Breast epithelium (tissue), 4 donors: ENCODE results near the gene HTT. TPM values are rescaled to one million over a fixed set of nuclear protein-coding genes. Genes with fewer than 3 reads are reported as not detected.

Source experiments
- DNase-seq, 2 donors: peaks; one replicate each; pipeline ENCODE4 v3.0.0-alpha.2; 2019; ENCODE audit warnings: low spot score in 2 of 2
- H3K27ac ChIP-seq, 2 donors: fragments of 200-600 bp; sonication (generic) in 1 of 2; one replicate each; pipeline ENCODE4 v1.5.1; 2016 to 2019; ENCODE audit warnings: mild to moderate bottlenecking in 1 of 2
- H3K27me3 ChIP-seq, 2 donors: fragments of 200-600 bp; sonication (generic) in 1 of 2; one replicate each; pipeline versions ENCODE4 v1.5.1 to v1.6.0; 2017 to 2019; ENCODE audit warnings: control low read depth in 1 of 2, mild to moderate bottlenecking in 1 of 2
- H3K36me3 ChIP-seq: fragments of 200-600 bp; one replicate; pipeline ENCODE4 v1.5.1; 2019
- H3K4me1 ChIP-seq, 2 donors: fragments of 200-600 bp; sonication (generic); one replicate each; pipeline ENCODE4 v1.5.1; 2016 to 2019; ENCODE audit warnings: control low read depth in 1 of 2
- H3K4me3 ChIP-seq, 3 donors: fragments of 200-600 bp; sonication (generic); 1 replicate in 2 of 3; 2 replicates in 1 of 3; pipeline ENCODE4 v1.5.1; 2016 to 2019; ENCODE audit warnings: mild to moderate bottlenecking in 3 of 3, moderate library complexity in 2 of 3
- H3K9me3 ChIP-seq, 2 donors: fragments of 200-600 bp; sonication (generic) in 1 of 2; one replicate each; pipeline ENCODE4 v1.5.1; 2016 to 2019; ENCODE audit warnings: control low read depth in 1 of 2
- POLR2A ChIP-seq: fragments of 450-650 bp; IDR thresholded peaks from one replicate; pipeline ENCODE4 v1.6.1; 2016; ENCODE audit warnings: antibody characterized with exemption, mild to moderate bottlenecking, moderate library complexity
- POLR2AphosphoS5 ChIP-seq, 3 donors: sonication (generic); formaldehyde crosslinking; IDR thresholded peaks; one replicate each; pipeline ENCODE4 v1.6.1; 2017; ENCODE audit warnings: antibody characterized with exemption in 3 of 3
- intact Hi-C: fragments of 100-400 bp; cut with DNase I; formaldehyde crosslinking; loops from one replicate; pipeline ENCODE4 v1.15.1; 2023; ENCODE audit warnings: low total_unique reads
- total RNA-seq, 3 donors: library from RNA; depleted of rRNA; stranded (reverse); fragments of >200 nt; gene quantifications; one replicate each; pipeline ENCODE4 v1.1.0, GENCODE V29; 2016
- TF ChIP-seq, protein P1 (sequence below), 3 donors: fragments of 450-650 bp; IDR thresholded peaks; one replicate each; pipeline ENCODE4 v1.5.1; 2016 to 2017; ENCODE audit warnings: antibody characterized with exemption in 3 of 3, mild to moderate bottlenecking in 3 of 3, moderate library complexity in 3 of 3

HTT gene
- total RNA-seq, 3 donors from 2014 or later, result 53.8 to 71.1 (median 55.1) TPM

- H3K36me3 ChIP-seq, result no peaks in the 10 kb centered on the region
- H3K4me1 ChIP-seq, result no peaks in the 10 kb centered on the region
- DNase-seq, result no peak
- intact Hi-C loops, result no loop called here
- no peak overlapping the region for H3K27ac ChIP-seq
- no peaks in the 10 kb centered on the region for H3K9me3 ChIP-seq
- H3K27me3 ChIP-seq, result no peaks in the 10 kb centered on the region
- no peak overlapping the region for H3K4me3 ChIP-seq
- TF ChIP-seq POLR2A (no peak), POLR2AphosphoS5 (IDR thresholded peaks at IDR 0.05) (no peak)
- TF ChIP-seq, protein P1, sequence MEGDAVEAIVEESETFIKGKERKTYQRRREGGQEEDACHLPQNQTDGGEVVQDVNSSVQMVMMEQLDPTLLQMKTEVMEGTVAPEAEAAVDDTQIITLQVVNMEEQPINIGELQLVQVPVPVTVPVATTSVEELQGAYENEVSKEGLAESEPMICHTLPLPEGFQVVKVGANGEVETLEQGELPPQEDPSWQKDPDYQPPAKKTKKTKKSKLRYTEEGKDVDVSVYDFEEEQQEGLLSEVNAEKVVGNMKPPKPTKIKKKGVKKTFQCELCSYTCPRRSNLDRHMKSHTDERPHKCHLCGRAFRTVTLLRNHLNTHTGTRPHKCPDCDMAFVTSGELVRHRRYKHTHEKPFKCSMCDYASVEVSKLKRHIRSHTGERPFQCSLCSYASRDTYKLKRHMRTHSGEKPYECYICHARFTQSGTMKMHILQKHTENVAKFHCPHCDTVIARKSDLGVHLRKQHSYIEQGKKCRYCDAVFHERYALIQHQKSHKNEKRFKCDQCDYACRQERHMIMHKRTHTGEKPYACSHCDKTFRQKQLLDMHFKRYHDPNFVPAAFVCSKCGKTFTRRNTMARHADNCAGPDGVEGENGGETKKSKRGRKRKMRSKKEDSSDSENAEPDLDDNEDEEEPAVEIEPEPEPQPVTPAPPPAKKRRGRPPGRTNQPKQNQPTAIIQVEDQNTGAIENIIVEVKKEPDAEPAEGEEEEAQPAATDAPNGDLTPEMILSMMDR (IDR thresholded peaks at IDR 0.05), result no peak
Observed at GRCh38 chr4:3250438-3250955, 176.0 kb downstream of the HTT start.

- no peaks in the 10 kb centered on the region for H3K36me3 ChIP-seq
- TF ChIP-seq POLR2AphosphoS5 (IDR thresholded peaks at IDR 0.05), result no peak
- no peak for TF ChIP-seq POLR2A
- TF ChIP-seq, protein P1 (IDR thresholded peaks at IDR 0.05), result no peak
Observed at GRCh38 chr4:3250956-3251690, 176.6 kb downstream of the HTT start.

GRCh38 chr4:3251691-3252479 lies 177.4 kb downstream of the HTT start:
- H3K36me3 ChIP-seq, result no peaks in the 10 kb centered on the region
- no peaks in the 10 kb centered on the region for H3K4me1 ChIP-seq
- no peaks in the 10 kb centered on the region for H3K9me3 ChIP-seq
- no peak overlapping the region for H3K27ac ChIP-seq
- DNase-seq, result no peak
- no peaks in the 10 kb centered on the region for H3K27me3 ChIP-seq
- no peak overlapping the region for H3K4me3 ChIP-seq
- TF ChIP-seq POLR2AphosphoS5 (IDR thresholded peaks at IDR 0.05), result no peak
- TF ChIP-seq, protein P1 (IDR thresholded peaks at IDR 0.05), result no peak
- no peak for TF ChIP-seq POLR2A
- intact Hi-C loops, result no loop called here

More at GRCh38 chr4:3250956-3251690, 176.6 kb downstream of the HTT start:
- intact Hi-C loops, result no loop called here
- Histone ChIP-seq H3K4me1 (no peaks in the 10 kb centered on the region), H3K27ac (no peak overlapping the region), H3K27me3 (no peaks in the 10 kb centered on the region), H3K9me3 (no peaks in the 10 kb centered on the region), H3K4me3 (no peak overlapping the region)
- no peak for DNase-seq

GRCh38 chr4:3252480-3252828 lies 178.0 kb downstream of the HTT start:
- intact Hi-C loops, result no loop called here
- DNase-seq, result no peak
- no peaks in the 10 kb centered on the region for H3K36me3 ChIP-seq

More at GRCh38 chr4:3252480-3252828, 178.0 kb downstream of the HTT start:
- H3K27me3 ChIP-seq, result no peaks in the 10 kb centered on the region
- no peak overlapping the region for H3K4me3 ChIP-seq
- no peaks in the 10 kb centered on the region for H3K4me1 ChIP-seq
- H3K27ac ChIP-seq, result no peak overlapping the region
- H3K9me3 ChIP-seq, result no peaks in the 10 kb centered on the region
- TF ChIP-seq, protein P1 (IDR thresholded peaks at IDR 0.05), result no peak
- TF ChIP-seq POLR2A (no peak), POLR2AphosphoS5 (IDR thresholded peaks at IDR 0.05) (no peak)
